Gastroesophageal sphincter (tissue), 4 donors: ENCODE results near the gene CD300A. TPM values are rescaled to one million over a fixed set of nuclear protein-coding genes. Genes with fewer than 3 reads are reported as not detected.

Experiments used
- ATAC-seq: fragments of 150-250 bp; one replicate; pipeline ENCODE4 v1.9.1; 2016; ENCODE audit warnings: mild to moderate bottlenecking, moderate library complexity
- H3K27ac ChIP-seq, 4 donors: fragments of 200-600 bp; sonication (generic) in 3 of 4; 1 replicate in 3 of 4; 2 replicates in 1 of 4; pipeline ENCODE4 v1.5.1; 2016 to 2019
- H3K27me3 ChIP-seq: fragments of 200-600 bp; sonication (generic); one replicate; pipeline ENCODE4 v1.5.1; 2019
- H3K36me3 ChIP-seq, 2 donors: fragments of 200-600 bp; sonication (generic); one replicate each; pipeline ENCODE4 v1.5.1; 2019; ENCODE audit warnings: control low read depth in 1 of 2
- H3K4me1 ChIP-seq, 3 donors: fragments of 200-600 bp; sonication (generic); 1 replicate in 2 of 3; 2 replicates in 1 of 3; pipeline ENCODE4 v1.5.1; 2016 to 2019; ENCODE audit warnings: control low read depth in 2 of 3
- H3K4me3 ChIP-seq, 2 donors: fragments of 200-600 bp; sonication (generic); one replicate each; pipeline ENCODE4 v1.5.1; 2019; ENCODE audit warnings: mild to moderate bottlenecking in 1 of 2, moderate library complexity in 1 of 2
- H3K9me3 ChIP-seq, 3 donors: fragments of 200-600 bp; sonication (generic); one replicate each; pipeline ENCODE4 v1.5.1; 2017 to 2019; ENCODE audit warnings: control low read depth in 2 of 3
- EP300 ChIP-seq: sonication (generic); formaldehyde crosslinking; IDR thresholded peaks from one replicate; pipeline ENCODE4 v1.6.1; 2017; ENCODE audit warnings: antibody characterized with exemption, mild to moderate bottlenecking
- POLR2A ChIP-seq, 2 donors: fragments of 450-650 bp; IDR thresholded peaks; one replicate each; pipeline ENCODE4 v1.6.1; 2017; ENCODE audit warnings: antibody characterized with exemption in 2 of 2, mild to moderate bottlenecking in 2 of 2, moderate library complexity in 1 of 2
- POLR2AphosphoS5 ChIP-seq: sonication (generic); formaldehyde crosslinking; IDR thresholded peaks from one replicate; pipeline ENCODE4 v1.6.1; 2017; ENCODE audit warnings: antibody characterized with exemption
- WGBS, 2 donors: methylation state at CpG; one replicate each; pipeline ENCODE4 v1.1.5; 2018; ENCODE audit warnings: low coverage in 1 of 2; 5-methylcytosine and 5-hydroxymethylcytosine counted together
- total RNA-seq, 4 donors: library from RNA; depleted of rRNA; stranded (reverse); fragments of >200 nt; gene quantifications; one replicate each; pipeline ENCODE4 v1.1.0, GENCODE V29; 2016
- TF ChIP-seq, protein P1 (sequence below), 4 experiments: fragments of 200-600 bp in 2 of 4; fragments of 450-650 bp in 2 of 4; sonication (generic) in 1 of 4; IDR thresholded peaks; one replicate each; pipeline ENCODE4 v1.5.1; 2017 to 2019; ENCODE audit warnings: antibody characterized with exemption in 4 of 4, mild to moderate bottlenecking in 2 of 4, moderate library complexity in 2 of 4

Gene CD300A
- 1 to 10 TPM; 2.0 to 5.8 (median 3.1) TPM for total RNA-seq

GRCh38 chr17:74466111-74466827 lies at the start of gene CD300A:
Gene CD300A (plus strand): TSS chr17:74466634. CDS start chr17:74466704, 70 bp downstream.
- Histone ChIP-seq H3K4me1 (peaks cover 0 to 5% (median 0%) of the 10 kb centered on the region in 3 donors), H3K9me3 (no peaks in the 10 kb centered on the region), H3K27ac (peak within 1 kb of the TSS in 2 of 4 donors; percentile 22 to 37), H3K27me3 (peaks cover 62% of the 10 kb centered on the region), H3K4me3 (peak within 1 kb of the TSS in 1 of 2 donors; percentile 37), H3K36me3 (no peaks in the 10 kb centered on the region)
- no peak for ATAC-seq
- WGBS, 2 donors = 12 to 27% methylated on average over 3 to 9 of the region's 25 CpGs
- TF ChIP-seq POLR2A (IDR thresholded peaks at IDR 0.05) (no peak), POLR2AphosphoS5 (no peak), EP300 (no peak)
- TF ChIP-seq, protein P1, sequence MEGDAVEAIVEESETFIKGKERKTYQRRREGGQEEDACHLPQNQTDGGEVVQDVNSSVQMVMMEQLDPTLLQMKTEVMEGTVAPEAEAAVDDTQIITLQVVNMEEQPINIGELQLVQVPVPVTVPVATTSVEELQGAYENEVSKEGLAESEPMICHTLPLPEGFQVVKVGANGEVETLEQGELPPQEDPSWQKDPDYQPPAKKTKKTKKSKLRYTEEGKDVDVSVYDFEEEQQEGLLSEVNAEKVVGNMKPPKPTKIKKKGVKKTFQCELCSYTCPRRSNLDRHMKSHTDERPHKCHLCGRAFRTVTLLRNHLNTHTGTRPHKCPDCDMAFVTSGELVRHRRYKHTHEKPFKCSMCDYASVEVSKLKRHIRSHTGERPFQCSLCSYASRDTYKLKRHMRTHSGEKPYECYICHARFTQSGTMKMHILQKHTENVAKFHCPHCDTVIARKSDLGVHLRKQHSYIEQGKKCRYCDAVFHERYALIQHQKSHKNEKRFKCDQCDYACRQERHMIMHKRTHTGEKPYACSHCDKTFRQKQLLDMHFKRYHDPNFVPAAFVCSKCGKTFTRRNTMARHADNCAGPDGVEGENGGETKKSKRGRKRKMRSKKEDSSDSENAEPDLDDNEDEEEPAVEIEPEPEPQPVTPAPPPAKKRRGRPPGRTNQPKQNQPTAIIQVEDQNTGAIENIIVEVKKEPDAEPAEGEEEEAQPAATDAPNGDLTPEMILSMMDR (IDR thresholded peaks at IDR 0.05) = no peak

DNA sequence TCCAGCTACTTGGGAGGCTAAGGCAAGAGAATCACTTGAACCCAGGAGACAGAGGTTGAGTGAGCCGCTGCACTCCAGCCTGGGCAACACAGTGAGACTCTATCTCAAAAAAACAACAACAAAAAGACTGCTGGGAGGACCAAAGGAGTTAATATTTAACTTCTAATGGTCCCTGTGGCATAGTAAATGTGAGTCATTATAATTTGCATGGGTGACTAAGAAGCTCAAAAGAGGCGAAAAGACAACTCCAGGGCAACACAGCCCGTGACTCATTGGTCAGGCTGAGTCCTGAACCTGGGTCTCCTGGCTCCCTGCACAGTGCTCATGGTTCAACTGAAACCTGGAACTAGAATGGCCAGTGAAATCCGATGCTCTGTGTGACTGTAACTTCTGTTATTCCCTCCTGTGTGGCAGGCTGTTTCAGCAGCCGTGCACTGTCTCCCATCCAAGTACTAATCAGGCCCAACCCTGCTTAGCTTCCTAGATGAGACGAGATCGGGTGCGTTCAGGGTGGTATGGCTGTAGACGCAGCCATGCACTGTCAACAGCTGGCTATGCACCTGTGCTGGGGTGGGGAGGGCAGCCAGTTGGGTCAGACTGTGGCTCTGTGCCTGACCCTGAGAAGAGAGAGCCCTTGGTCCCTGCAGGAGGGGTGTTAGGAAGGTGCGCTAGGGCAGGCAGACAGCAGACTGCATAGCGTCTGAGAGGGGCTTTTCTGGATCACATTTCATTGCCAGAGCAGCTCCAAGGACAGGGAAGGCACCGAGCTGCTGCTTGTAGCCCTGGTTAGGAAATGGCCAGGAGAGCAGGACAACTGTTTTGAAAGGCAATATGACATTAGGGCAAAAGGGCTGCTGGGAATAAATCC lies 49.0 kb upstream of the CD300A start:
- H3K36me3 ChIP-seq = no peaks in the 10 kb centered on the region
- no peak for ATAC-seq
- peaks cover 6% of the 10 kb centered on the region for H3K27me3 ChIP-seq
- no peak overlapping the region for H3K4me3 ChIP-seq
- H3K4me1 ChIP-seq = no peaks in the 10 kb centered on the region
- no peak overlapping the region for H3K27ac ChIP-seq
- H3K9me3 ChIP-seq = no peaks in the 10 kb centered on the region
- TF ChIP-seq POLR2AphosphoS5 (no peak), EP300 (no peak), POLR2A (IDR thresholded peaks at IDR 0.05) (no peak)
- TF ChIP-seq, protein P1 (IDR thresholded peaks at IDR 0.05) = no peak
- 65 to 66% methylated on average over 6 to 11 of the region's 12 CpGs for WGBS, 2 donors

DNA sequence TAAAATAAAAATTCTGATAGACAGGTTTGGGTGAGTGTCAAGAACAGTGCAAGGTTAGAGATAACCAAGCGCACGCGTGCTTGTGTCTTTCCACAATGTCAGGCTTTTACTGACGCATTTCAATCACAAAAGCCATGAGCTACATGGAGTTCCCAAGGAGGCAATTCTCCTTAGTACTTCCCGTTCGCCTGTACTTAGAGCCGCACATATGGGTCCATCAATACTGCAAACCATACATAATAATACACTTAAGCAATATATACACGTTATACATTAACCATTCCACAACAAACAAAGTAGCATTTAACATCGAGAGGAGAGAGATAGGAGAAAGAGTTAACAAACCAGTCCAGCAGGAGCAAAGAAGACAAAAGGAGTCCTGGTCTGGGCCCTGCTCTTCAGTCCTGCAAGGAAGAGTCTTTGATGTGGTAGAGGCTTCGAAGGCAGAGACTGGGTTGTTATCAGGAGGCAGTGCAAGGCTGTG lies 46.5 kb upstream of the CD300A start:
- H3K27ac ChIP-seq = no peak overlapping the region
- no peak overlapping the region for H3K4me3 ChIP-seq
- H3K36me3 ChIP-seq = no peaks in the 10 kb centered on the region
- ATAC-seq = no peak
- 80 to 85% methylated on average over 2 to 10 of the region's 10 CpGs for WGBS, 2 donors
- no peaks in the 10 kb centered on the region for H3K9me3 ChIP-seq
- no peak for TF ChIP-seq EP300
- no peak for TF ChIP-seq POLR2A (IDR thresholded peaks at IDR 0.05)
- TF ChIP-seq POLR2AphosphoS5 = no peak
- peaks cover 20% of the 10 kb centered on the region for H3K27me3 ChIP-seq
- H3K4me1 ChIP-seq = no peaks in the 10 kb centered on the region

- Histone ChIP-seq H3K4me3 (no peak overlapping the region), H3K9me3 (no peaks in the 10 kb centered on the region), H3K27me3 (peaks cover 21% of the 10 kb centered on the region), H3K27ac (no peak overlapping the region), H3K4me1 (peaks cover 0 to 9% (median 0%) of the 10 kb centered on the region in 3 donors), H3K36me3 (no peaks in the 10 kb centered on the region)
- TF ChIP-seq EP300 = no peak
- TF ChIP-seq, protein P1 (IDR thresholded peaks at IDR 0.05) = no peak
- TF ChIP-seq POLR2A (IDR thresholded peaks at IDR 0.05) = no peak
- no peak for TF ChIP-seq POLR2AphosphoS5
- no peak for ATAC-seq
- WGBS, 2 donors = 79 to 93% methylated on average over 4 to 7 of the region's 7 CpGs
Observed at GRCh38 chr17:74424117-74424516, 42.3 kb upstream of the CD300A start.

- TF ChIP-seq POLR2AphosphoS5 (no peak), EP300 (no peak), POLR2A (IDR thresholded peaks at IDR 0.05) (no peak)
- TF ChIP-seq, protein P1 (IDR thresholded peaks at IDR 0.05) = no peak
- Histone ChIP-seq H3K36me3 (no peaks in the 10 kb centered on the region), H3K27me3 (peaks cover 21% of the 10 kb centered on the region), H3K27ac (no peak overlapping the region), H3K9me3 (no peaks in the 10 kb centered on the region), H3K4me1 (peaks cover 0 to 12% (median 0%) of the 10 kb centered on the region in 3 donors), H3K4me3 (no peak overlapping the region)
- no peak for ATAC-seq
- WGBS, 2 donors = 78 to 80% methylated on average over 3 to 5 of the region's 14 CpGs
Observed at GRCh38 chr17:74424657-74425056, 41.8 kb upstream of the CD300A start.
